ENCODE data around the gene MATK. TPM values are rescaled to one million over a fixed set of nuclear protein-coding genes. Genes with fewer than 3 reads are reported as not detected.

Gene MATK
- total and polyA plus RNA-seq, 2 experiments from 2014 or later, result 4.8 to 6.9 TPM

- Histone ChIP-seq H3K27ac (no peak overlapping the region), H3K4me3 (no peak overlapping the region), H3K4me1 (ENCODE audit: low read depth) (peaks cover 4% of the 10 kb centered on the region), H3K27me3 (no peaks in the 10 kb centered on the region), H3K36me3 (no peaks in the 10 kb centered on the region), H3K9me3 (ENCODE audit: low read depth) (no peaks in the 10 kb centered on the region)
- TF ChIP-seq CTCF (IDR thresholded peaks at IDR 0.05; ENCODE audit: low read depth, low read length), result no peak
- no peak for DNase-seq (ENCODE audit: low read depth in 1 of 2, low spot score in 1 of 2)
Observed at GRCh38 chr19:3823350-3823713, 37.2 kb upstream of the MATK start.

- TF ChIP-seq CTCF (IDR thresholded peaks at IDR 0.05; ENCODE audit: low read depth, low read length), result no peak
- Histone ChIP-seq H3K9me3 (ENCODE audit: low read depth) (no peaks in the 10 kb centered on the region), H3K27ac (no peak overlapping the region), H3K36me3 (no peaks in the 10 kb centered on the region), H3K27me3 (no peaks in the 10 kb centered on the region), H3K4me1 (ENCODE audit: low read depth) (peaks cover 4% of the 10 kb centered on the region), H3K4me3 (no peak overlapping the region)
- DNase-seq (ENCODE audit: low read depth in 1 of 2, low spot score in 1 of 2), result no peak
Observed at GRCh38 chr19:3822683-3823349, 36.6 kb upstream of the MATK start.

GRCh38 chr19:3821857-3822364, 35.7 kb upstream of the MATK start:
- Histone ChIP-seq H3K27ac (no peak overlapping the region), H3K4me3 (no peak overlapping the region), H3K36me3 (no peaks in the 10 kb centered on the region), H3K9me3 (ENCODE audit: low read depth) (no peaks in the 10 kb centered on the region), H3K27me3 (no peaks in the 10 kb centered on the region), H3K4me1 (ENCODE audit: low read depth) (peaks cover 4% of the 10 kb centered on the region)
- peak; percentile 98 for TF ChIP-seq CTCF (IDR thresholded peaks at IDR 0.05; ENCODE audit: low read depth, low read length)
- DNase-seq (ENCODE audit: low read depth in 1 of 2, low spot score in 1 of 2), result peak; percentile 51 to 64

- Histone ChIP-seq H3K36me3 (no peaks in the 10 kb centered on the region), H3K27ac (no peak overlapping the region), H3K27me3 (no peaks in the 10 kb centered on the region), H3K4me1 (ENCODE audit: low read depth) (peaks cover 4% of the 10 kb centered on the region), H3K4me3 (no peak overlapping the region), H3K9me3 (ENCODE audit: low read depth) (no peaks in the 10 kb centered on the region)
- DNase-seq (ENCODE audit: low read depth in 1 of 2, low spot score in 1 of 2), result no peak
- no peak for TF ChIP-seq CTCF (IDR thresholded peaks at IDR 0.05; ENCODE audit: low read depth, low read length)
Observed at GRCh38 chr19:3821156-3821555, 35.0 kb upstream of the MATK start.

GRCh38 chr19:3819989-3820388, 33.8 kb upstream of the MATK start:
- Histone ChIP-seq H3K9me3 (ENCODE audit: low read depth) (no peaks in the 10 kb centered on the region), H3K36me3 (no peaks in the 10 kb centered on the region), H3K27ac (no peak overlapping the region), H3K4me3 (no peak overlapping the region), H3K27me3 (no peaks in the 10 kb centered on the region), H3K4me1 (ENCODE audit: low read depth) (peaks cover 4% of the 10 kb centered on the region)
- TF ChIP-seq CTCF (IDR thresholded peaks at IDR 0.05; ENCODE audit: low read depth, low read length), result no peak
- no peak for DNase-seq (ENCODE audit: low read depth in 1 of 2, low spot score in 1 of 2)

Data from cardiac muscle cell (in vitro differentiated cells and primary cell).